A549 (cell line): ENCODE results near the gene MEIOSIN.
A peak's percentile ranks its signal among the peaks of the same experiment; 100 is the strongest.

Experiments
- CEBPB ChIP-seq, 2 experiments: fragments of >200 bp in 1 of 2; sonication (Bioruptor Twin) in 1 of 2; formaldehyde crosslinking in 1 of 2; IDR thresholded peaks; 2 replicates each; pipeline ENCODE4 v1.6.1; 2012 to 2016
- CHD2 ChIP-seq: fragments of 150-350 bp; IDR thresholded peaks from 2 replicates; pipeline ENCODE4 v1.6.1; 2014; ENCODE audit warnings: low read length; ENCODE audit not compliant: partially characterized antibody
- EP300 ChIP-seq, 2 experiments: fragments of >200 bp; sonication (Bioruptor Twin); formaldehyde crosslinking; IDR thresholded peaks; 2 replicates in 1 of 2; 3 replicates in 1 of 2; pipeline ENCODE4 v1.6.1; 2016 to 2017
- MYC ChIP-seq: IDR thresholded peaks from 2 replicates; pipeline ENCODE4 v1.6.1; 2012; ENCODE audit warnings: mild to moderate bottlenecking, inconsistent platforms, low read length, improper control_type of control experiment, borderline replicate concordance
- NFE2L2 ChIP-seq: fragments of 150-350 bp; conservative IDR thresholded peaks from 2 replicates; pipeline ENCODE4 v1.6.1; 2014; ENCODE audit warnings: low read length
- NR3C1 ChIP-seq: fragments of >200 bp; sonication (Bioruptor Twin); formaldehyde crosslinking; IDR thresholded peaks from 3 replicates; pipeline ENCODE4 v1.6.1; 2017
- TF ChIP-seq, protein P1 (sequence below): fragments of >200 bp; sonication (Bioruptor Twin); formaldehyde crosslinking; IDR thresholded peaks from 3 replicates; pipeline ENCODE4 v1.5.1; 2016
- TF ChIP-seq, protein P2 (sequence below): fragments of >200 bp; sonication (Bioruptor Twin); formaldehyde crosslinking; IDR thresholded peaks from 3 replicates; pipeline ENCODE4 v1.6.1; 2016
- TF ChIP-seq, protein P3 (sequence below): fragments of 450-650 bp; IDR thresholded peaks from 2 replicates; pipeline ENCODE4 v1.6.1; 2014; ENCODE audit warnings: antibody characterized with exemption

DNA sequence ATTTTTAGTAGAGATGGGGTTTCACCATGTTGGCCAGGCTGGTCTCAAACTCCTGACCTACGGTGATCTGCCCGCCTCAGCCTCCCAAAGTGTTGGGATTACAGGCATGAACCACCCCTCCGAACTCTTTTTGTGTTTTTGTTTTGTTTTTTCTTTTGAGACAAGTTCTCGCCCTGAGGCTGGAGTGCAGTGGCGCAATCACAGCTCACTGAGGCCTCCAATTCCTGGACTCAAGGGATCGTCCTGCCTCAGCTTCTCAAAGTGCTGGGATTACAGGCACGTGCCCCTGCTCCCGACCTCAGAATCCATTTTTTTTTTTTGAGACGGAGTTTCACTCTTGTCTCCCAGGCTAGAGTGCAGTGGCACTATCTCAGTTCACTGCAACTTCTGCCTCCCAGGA is 24.5 kb downstream of the MEIOSIN start:
- TF ChIP-seq NFE2L2 (no peak), MYC (no peak), CHD2 (no peak), NR3C1 (no peak), EP300 (IDR thresholded peaks at IDR 0.05) (no peak), CEBPB (IDR thresholded peaks at IDR 0.05) (0 out of 4 replicates have a peak, but pooled peaks of 1 of the 2 experiments have one; percentile 17)
- TF ChIP-seq, protein P1, sequence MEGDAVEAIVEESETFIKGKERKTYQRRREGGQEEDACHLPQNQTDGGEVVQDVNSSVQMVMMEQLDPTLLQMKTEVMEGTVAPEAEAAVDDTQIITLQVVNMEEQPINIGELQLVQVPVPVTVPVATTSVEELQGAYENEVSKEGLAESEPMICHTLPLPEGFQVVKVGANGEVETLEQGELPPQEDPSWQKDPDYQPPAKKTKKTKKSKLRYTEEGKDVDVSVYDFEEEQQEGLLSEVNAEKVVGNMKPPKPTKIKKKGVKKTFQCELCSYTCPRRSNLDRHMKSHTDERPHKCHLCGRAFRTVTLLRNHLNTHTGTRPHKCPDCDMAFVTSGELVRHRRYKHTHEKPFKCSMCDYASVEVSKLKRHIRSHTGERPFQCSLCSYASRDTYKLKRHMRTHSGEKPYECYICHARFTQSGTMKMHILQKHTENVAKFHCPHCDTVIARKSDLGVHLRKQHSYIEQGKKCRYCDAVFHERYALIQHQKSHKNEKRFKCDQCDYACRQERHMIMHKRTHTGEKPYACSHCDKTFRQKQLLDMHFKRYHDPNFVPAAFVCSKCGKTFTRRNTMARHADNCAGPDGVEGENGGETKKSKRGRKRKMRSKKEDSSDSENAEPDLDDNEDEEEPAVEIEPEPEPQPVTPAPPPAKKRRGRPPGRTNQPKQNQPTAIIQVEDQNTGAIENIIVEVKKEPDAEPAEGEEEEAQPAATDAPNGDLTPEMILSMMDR, result no peak
- TF ChIP-seq, protein P2, sequence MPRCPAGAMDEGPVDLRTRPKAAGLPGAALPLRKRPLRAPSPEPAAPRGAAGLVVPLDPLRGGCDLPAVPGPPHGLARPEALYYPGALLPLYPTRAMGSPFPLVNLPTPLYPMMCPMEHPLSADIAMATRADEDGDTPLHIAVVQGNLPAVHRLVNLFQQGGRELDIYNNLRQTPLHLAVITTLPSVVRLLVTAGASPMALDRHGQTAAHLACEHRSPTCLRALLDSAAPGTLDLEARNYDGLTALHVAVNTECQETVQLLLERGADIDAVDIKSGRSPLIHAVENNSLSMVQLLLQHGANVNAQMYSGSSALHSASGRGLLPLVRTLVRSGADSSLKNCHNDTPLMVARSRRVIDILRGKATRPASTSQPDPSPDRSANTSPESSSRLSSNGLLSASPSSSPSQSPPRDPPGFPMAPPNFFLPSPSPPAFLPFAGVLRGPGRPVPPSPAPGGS, result no peak
- TF ChIP-seq, protein P3, sequence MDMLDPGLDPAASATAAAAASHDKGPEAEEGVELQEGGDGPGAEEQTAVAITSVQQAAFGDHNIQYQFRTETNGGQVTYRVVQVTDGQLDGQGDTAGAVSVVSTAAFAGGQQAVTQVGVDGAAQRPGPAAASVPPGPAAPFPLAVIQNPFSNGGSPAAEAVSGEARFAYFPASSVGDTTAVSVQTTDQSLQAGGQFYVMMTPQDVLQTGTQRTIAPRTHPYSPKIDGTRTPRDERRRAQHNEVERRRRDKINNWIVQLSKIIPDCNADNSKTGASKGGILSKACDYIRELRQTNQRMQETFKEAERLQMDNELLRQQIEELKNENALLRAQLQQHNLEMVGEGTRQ, result no peak
